ENCODE data around the gene COX20.

The COX20 gene

GRCh38 chr1:244857761-244858160 lies 22.3 kb downstream of the COX20 start:
- Mint-ChIP-seq H3K9me3 (no peaks in the 10 kb centered on the region), H3K4me3 (peak overlapping the region; percentile 45 to 56), H3K27me3 (no peaks in the 10 kb centered on the region), H3K4me1 (peaks cover 75% of the 10 kb centered on the region), H3K27ac (peak overlapping the region; percentile 48 to 57)
- DNase-seq (no peak), ATAC-seq (no peak)

GRCh38 chr1:244858357-244858756 lies 22.9 kb downstream of the COX20 start:
- H3K27ac Mint-ChIP-seq, result no peak overlapping the region
- DNase-seq (no peak), ATAC-seq (no peak)
- peak overlapping the region in 1 of 2 donors; percentile 61 for H3K4me3 Mint-ChIP-seq
- H3K4me1 Mint-ChIP-seq, result peaks cover 75% of the 10 kb centered on the region
- no peaks in the 10 kb centered on the region for H3K27me3 Mint-ChIP-seq
- no peaks in the 10 kb centered on the region for H3K9me3 Mint-ChIP-seq

GRCh38 chr1:244860078-244860477 lies 24.6 kb downstream of the COX20 start:
- Mint-ChIP-seq H3K9me3 (no peaks in the 10 kb centered on the region), H3K4me3 (peak overlapping the region; percentile 87 to 95), H3K27ac (peak overlapping the region in 1 of 2 donors; percentile 71), H3K27me3 (no peaks in the 10 kb centered on the region), H3K4me1 (peaks cover 62% of the 10 kb centered on the region)
- ATAC-seq (no peak), DNase-seq (no peak)

- ATAC-seq (no peak), DNase-seq (no peak)
- H3K27me3 Mint-ChIP-seq, result no peaks in the 10 kb centered on the region
- H3K4me3 Mint-ChIP-seq, result peak overlapping the region; percentile 87 to 95
- peak overlapping the region; percentile 54 to 92 for H3K27ac Mint-ChIP-seq
- H3K4me1 Mint-ChIP-seq, result peaks cover 58% of the 10 kb centered on the region
- H3K9me3 Mint-ChIP-seq, result no peaks in the 10 kb centered on the region
Observed at GRCh38 chr1:244860914-244861610, 25.6 kb downstream of the COX20 start.

GRCh38 chr1:244861683-244862082 lies 26.2 kb downstream of the COX20 start:
- Mint-ChIP-seq H3K9me3 (no peaks in the 10 kb centered on the region), H3K4me1 (peaks cover 58% of the 10 kb centered on the region)
- DNase-seq, result no peak

GRCh38 chr1:244862354-244862698 lies 26.9 kb downstream of the COX20 start:
- Mint-ChIP-seq H3K4me3 (peak overlapping the region; percentile 87 to 95), H3K4me1 (peaks cover 55% of the 10 kb centered on the region), H3K9me3 (no peaks in the 10 kb centered on the region), H3K27me3 (no peaks in the 10 kb centered on the region), H3K27ac (peak overlapping the region; percentile 95 to 99)
- DNase-seq (no peak), ATAC-seq (no peak)

More at GRCh38 chr1:244861683-244862082, 26.2 kb downstream of the COX20 start:
- no peak for ATAC-seq
- Mint-ChIP-seq H3K27me3 (no peaks in the 10 kb centered on the region), H3K27ac (peak overlapping the region; percentile 54 to 92), H3K4me3 (peak overlapping the region; percentile 87 to 95)

GRCh38 chr1:244862699-244863490 lies 27.4 kb downstream of the COX20 start:
- H3K4me1 Mint-ChIP-seq, result peaks cover 49% of the 10 kb centered on the region
- peak overlapping the region; percentile 95 to 99 for H3K27ac Mint-ChIP-seq
- H3K27me3 Mint-ChIP-seq, result no peaks in the 10 kb centered on the region
- H3K4me3 Mint-ChIP-seq, result peak overlapping the region; percentile 95 to 98
- no peaks in the 10 kb centered on the region for H3K9me3 Mint-ChIP-seq
- DNase-seq, result peak; percentile 90 to 93
- peak; percentile 76 for ATAC-seq

- no peaks in the 10 kb centered on the region for H3K27me3 Mint-ChIP-seq
- DNase-seq (no peak), ATAC-seq (no peak)
- peaks cover 41% of the 10 kb centered on the region for H3K4me1 Mint-ChIP-seq
- H3K9me3 Mint-ChIP-seq, result no peaks in the 10 kb centered on the region
- H3K4me3 Mint-ChIP-seq, result peak overlapping the region; percentile 98 to 99
- H3K27ac Mint-ChIP-seq, result peak overlapping the region; percentile 99 to 100
Observed at GRCh38 chr1:244863491-244864252, 28.2 kb downstream of the COX20 start.

GRCh38 chr1:244864253-244865027 lies 29.0 kb downstream of the COX20 start, which contains the start of gene HNRNPU:
Gene HNRNPU (minus strand): TSS chr1:244864543. CDS start chr1:244864307, 236 bp downstream.
- DNase-seq (peak; percentile 95 to 96), ATAC-seq (peak; percentile 79)
- peak within 1 kb of the TSS; percentile 99 to 100 for H3K27ac Mint-ChIP-seq
- H3K9me3 Mint-ChIP-seq, result no peaks in the 10 kb centered on the region
- H3K27me3 Mint-ChIP-seq, result no peaks in the 10 kb centered on the region
- peak within 1 kb of the TSS; percentile 98 to 99 for H3K4me3 Mint-ChIP-seq
- H3K4me1 Mint-ChIP-seq, result peaks cover 37% of the 10 kb centered on the region

GRCh38 chr1:244865028-244865371 lies 29.5 kb downstream of the COX20 start:
- peaks cover 31% of the 10 kb centered on the region for H3K4me1 Mint-ChIP-seq

GRCh38 chr1:244865820-244866219 lies 30.4 kb downstream of the COX20 start:
- H3K27ac Mint-ChIP-seq, result no peak overlapping the region
- H3K4me1 Mint-ChIP-seq, result peaks cover 26% of the 10 kb centered on the region
- no peaks in the 10 kb centered on the region for H3K27me3 Mint-ChIP-seq
- H3K4me3 Mint-ChIP-seq, result peak overlapping the region in 1 of 2 donors; percentile 99
- ATAC-seq (no peak), DNase-seq (no peak)
- H3K9me3 Mint-ChIP-seq, result no peaks in the 10 kb centered on the region

More at GRCh38 chr1:244865028-244865371, 29.5 kb downstream of the COX20 start:
- H3K27me3 Mint-ChIP-seq, result no peaks in the 10 kb centered on the region
- H3K4me3 Mint-ChIP-seq, result peak overlapping the region; percentile 98 to 99
- H3K27ac Mint-ChIP-seq, result peak overlapping the region; percentile 99 to 100
- peak in 1 of 2 donors; percentile 34 for DNase-seq
- no peak for ATAC-seq
- H3K9me3 Mint-ChIP-seq, result no peaks in the 10 kb centered on the region

- Mint-ChIP-seq H3K4me3 (no peak overlapping the region), H3K27ac (no peak overlapping the region)
Observed at GRCh38 chr1:244866355-244866754, 30.9 kb downstream of the COX20 start.

GRCh38 chr1:244868484-244869363 lies 33.3 kb downstream of the COX20 start:
- Mint-ChIP-seq H3K27ac (no peak overlapping the region), H3K27me3 (no peaks in the 10 kb centered on the region), H3K4me3 (no peak overlapping the region), H3K9me3 (no peaks in the 10 kb centered on the region), H3K4me1 (peaks cover 18% of the 10 kb centered on the region)
- DNase-seq (no peak), ATAC-seq (no peak)

More at GRCh38 chr1:244866355-244866754, 30.9 kb downstream of the COX20 start:
- ATAC-seq (no peak), DNase-seq (no peak)
- peaks cover 22% of the 10 kb centered on the region for H3K4me1 Mint-ChIP-seq
- no peaks in the 10 kb centered on the region for H3K27me3 Mint-ChIP-seq
- H3K9me3 Mint-ChIP-seq, result no peaks in the 10 kb centered on the region

GRCh38 chr1:244869364-244869827 lies 33.9 kb downstream of the COX20 start:
- Mint-ChIP-seq H3K27me3 (no peaks in the 10 kb centered on the region), H3K4me1 (peaks cover 18% of the 10 kb centered on the region), H3K27ac (no peak overlapping the region), H3K9me3 (no peaks in the 10 kb centered on the region), H3K4me3 (no peak overlapping the region)
- ATAC-seq (no peak), DNase-seq (no peak)
